PC-3 (cell line): ENCODE measurements around the gene MAD1L1. TPM values are rescaled to one million over a fixed set of nuclear protein-coding genes. Genes with fewer than 3 reads are reported as not detected.

Experiments
- ATAC-seq: fragments of 200-7000 bp; cut with Tn5 transposase; 2 replicates; pipeline ENCODE4 v1.9.1; 2020; ENCODE audit warnings: mild to moderate bottlenecking, moderate library complexity
- BruUV-seq: library from RNA; stranded (reverse); fragments of 400-500 nt; replicated peaks from 2 replicates; lab custom pipeline; 2021; lab: Mats Ljungman, UMichigan
- CTCF ChIA-PET: fragments of 300-600 bp; sonication (Branson Sonifier 250); formaldehyde crosslinking; loops from one replicate; lab custom pipeline; 2022; ENCODE audit warnings: antibody characterized with exemption; lab: Charles Lee
- POLR2A ChIA-PET: fragments of 300-600 bp; sonication (Branson Sonifier 250); formaldehyde crosslinking; loops from one replicate; lab custom pipeline; 2022; ENCODE audit warnings: antibody characterized with exemption; ENCODE audit not compliant: unreplicated experiment; lab: Charles Lee
- DNase-seq: peaks from one replicate; pipeline ENCODE4 v3.0.0-alpha.2; 2015
- H2AFZ ChIP-seq: fragments of 300-600 bp; sonication (generic); 2 replicates; pipeline ENCODE4 v1.6.0; 2016; ENCODE audit warnings: antibody characterized with exemption, low read length
- H3F3A ChIP-seq: fragments of 300-600 bp; sonication (generic); one replicate; pipeline ENCODE4 v1.6.0; 2017; ENCODE audit warnings: antibody characterized with exemption, low read length, control low read depth, mild to moderate bottlenecking; ENCODE audit not compliant: unreplicated experiment
- H3K27ac ChIP-seq: fragments of 300-600 bp; sonication (generic); 2 replicates; pipeline ENCODE4 v1.5.1; 2016; ENCODE audit warnings: mild to moderate bottlenecking, low read length
- H3K27me3 ChIP-seq: fragments of 300-600 bp; sonication (generic); 2 replicates; pipeline ENCODE4 v1.6.1; 2016; ENCODE audit warnings: low read length, mixed read lengths
- H3K36me3 ChIP-seq: fragments of 300-600 bp; sonication (generic); 2 replicates; pipeline ENCODE4 v1.6.1; 2016; ENCODE audit warnings: low read depth, mixed run types, low read length, mixed read lengths
- H3K4me1 ChIP-seq: fragments of 300-600 bp; sonication (generic); 2 replicates; pipeline ENCODE4 v1.5.1; 2016; ENCODE audit warnings: low read length; ENCODE audit not compliant: insufficient read depth
- H3K4me2 ChIP-seq: fragments of 300-600 bp; sonication (generic); 2 replicates; pipeline ENCODE4 v1.6.0; 2016; ENCODE audit warnings: low read length
- H3K4me3 ChIP-seq: fragments of 300-600 bp; sonication (generic); 2 replicates; pipeline ENCODE4 v1.5.1; 2016; ENCODE audit warnings: mild to moderate bottlenecking, low read length, mixed read lengths
- H3K79me2 ChIP-seq: fragments of 300-600 bp; sonication (generic); 2 replicates; pipeline ENCODE4 v1.6.1; 2017; ENCODE audit warnings: low read length, mixed read lengths
- H3K9ac ChIP-seq: fragments of 300-600 bp; sonication (generic); 2 replicates; pipeline ENCODE4 v1.6.0; 2016; ENCODE audit warnings: mild to moderate bottlenecking, low read length
- H3K9me2 ChIP-seq: fragments of 300-600 bp; sonication (generic); replicated peaks from 2 replicates; pipeline ENCODE4 v1.6.1; 2016; ENCODE audit warnings: mixed run types, low read length, mixed read lengths
- H3K9me3 ChIP-seq: fragments of 300-600 bp; sonication (generic); 2 replicates; pipeline ENCODE4 v1.6.1; 2016; ENCODE audit warnings: low read length, mixed read lengths
- H4K20me1 ChIP-seq: fragments of 300-600 bp; sonication (generic); 2 replicates; pipeline ENCODE4 v1.6.1; 2016; ENCODE audit warnings: low read length, mixed read lengths
- CTCF ChIP-seq: fragments of 300-600 bp; sonication (generic); conservative IDR thresholded peaks from 2 replicates; pipeline ENCODE4 v1.5.1; 2017; ENCODE audit warnings: antibody characterized with exemption, low read depth, mild to moderate bottlenecking, low read length
- EZH2 ChIP-seq: fragments of 300-600 bp; sonication (generic); IDR thresholded peaks from one replicate; pipeline ENCODE4 v1.6.1; 2017; ENCODE audit warnings: antibody characterized with exemption, mild to moderate bottlenecking, low read length; ENCODE audit not compliant: unreplicated experiment
- EZH2phosphoT487 ChIP-seq: fragments of 300-600 bp; sonication (generic); IDR thresholded peaks from 2 replicates; pipeline ENCODE4 v1.6.1; 2018; ENCODE audit warnings: mild to moderate bottlenecking, antibody characterized with exemption, low read length, borderline replicate concordance
- intact Hi-C: fragments of 100-400 bp; cut with micrococcal nuclease; formaldehyde crosslinking; loops from 2 replicates; pipeline ENCODE4 v1.9.0; 2023
- total RNA-seq: library from RNA; depleted of rRNA; stranded (reverse); fragments of >200 nt; gene quantifications from 2 replicates; pipeline ENCODE4 v1.2.3, GENCODE V29; 2014

The MAD1L1 gene
- total RNA-seq, 1 experiment from 2014 or later: 88.4 TPM

GRCh38 chr7:2032030-2032875 lies 200.5 kb downstream of the MAD1L1 start:
- no peak overlapping the region for H3K4me2 ChIP-seq
- BruUV-seq: no TSS peak
- CTCF ChIA-PET: no interaction called here

GRCh38 chr7:2031451-2031845 lies 201.3 kb downstream of the MAD1L1 start:
- H3K4me1 ChIP-seq: no peaks in the 10 kb centered on the region
- H2AFZ ChIP-seq: no peak overlapping the region
- H3K4me3 ChIP-seq: no peak overlapping the region
- DNase-seq (no peak), ATAC-seq (no peak)
- ChIA-PET CTCF (no interaction called here), POLR2A (no interaction called here)
- intact Hi-C loops: no loop called here
- H3K9me3 ChIP-seq: no peaks in the 10 kb centered on the region
- no peaks in the 10 kb centered on the region for H3K36me3 ChIP-seq
- H3K79me2 ChIP-seq: no peaks in the 10 kb centered on the region
- no peak overlapping the region for H3K4me2 ChIP-seq
- TF ChIP-seq EZH2phosphoT487 (no peak), CTCF (no peak)
- no peak overlapping the region for H3K27ac ChIP-seq
- no peak overlapping the region for H3K9ac ChIP-seq
- no peaks in the 10 kb centered on the region for H3K9me2 ChIP-seq
- BruUV-seq: no TSS peak
- H3F3A ChIP-seq: no peaks in the 10 kb centered on the region
- no peaks in the 10 kb centered on the region for H3K27me3 ChIP-seq
- no peaks in the 10 kb centered on the region for H4K20me1 ChIP-seq

More at GRCh38 chr7:2032030-2032875, 200.5 kb downstream of the MAD1L1 start:
- H4K20me1 ChIP-seq: no peaks in the 10 kb centered on the region
- H3K27ac ChIP-seq: no peak overlapping the region
- no peak overlapping the region for H3K4me3 ChIP-seq
- POLR2A ChIA-PET: no interaction called here
- TF ChIP-seq EZH2 (no peak), EZH2phosphoT487 (no peak), CTCF (no peak)
- intact Hi-C loops: no loop called here
- no peaks in the 10 kb centered on the region for H3K79me2 ChIP-seq
- no peaks in the 10 kb centered on the region for H3K9me2 ChIP-seq
- no peak for DNase-seq
- H3F3A ChIP-seq: no peaks in the 10 kb centered on the region
- H3K9ac ChIP-seq: no peak overlapping the region
- no peak for ATAC-seq
- H3K36me3 ChIP-seq: no peaks in the 10 kb centered on the region
- no peak overlapping the region for H2AFZ ChIP-seq
- no peaks in the 10 kb centered on the region for H3K27me3 ChIP-seq
- no peaks in the 10 kb centered on the region for H3K4me1 ChIP-seq
- no peaks in the 10 kb centered on the region for H3K9me3 ChIP-seq
